CD4-positive, alpha-beta T cell treated with Interleukin-12 subunit alpha and Interleukin-12 subunit beta, for 1 hour (primary cell): ENCODE results near the gene PPHLN1.

Source experiments
- DNase-seq: peaks from one replicate; pipeline ENCODE4 v3.0.0-alpha.2; 2020

The PPHLN1 gene

DNA sequence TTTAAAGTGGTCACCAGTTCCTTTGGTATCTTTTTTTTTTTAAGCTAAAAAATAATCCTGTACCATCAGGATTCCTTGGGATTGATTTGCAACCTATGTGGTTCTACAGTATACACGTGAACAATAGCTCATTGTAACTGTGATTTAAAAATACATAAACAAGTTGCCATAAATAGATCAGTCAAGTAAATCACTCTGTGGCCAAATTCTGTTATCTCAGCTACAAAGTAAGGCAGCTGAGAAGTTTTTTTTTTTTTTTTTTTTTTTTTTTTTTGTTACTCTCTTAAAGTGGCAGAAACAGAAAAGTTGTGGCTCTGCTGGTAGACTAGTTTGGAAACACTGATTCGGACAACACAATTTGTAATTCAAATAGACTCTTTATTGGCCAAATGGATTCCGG, 159.0 kb downstream of the PPHLN1 start:
- no peak for DNase-seq

DNA sequence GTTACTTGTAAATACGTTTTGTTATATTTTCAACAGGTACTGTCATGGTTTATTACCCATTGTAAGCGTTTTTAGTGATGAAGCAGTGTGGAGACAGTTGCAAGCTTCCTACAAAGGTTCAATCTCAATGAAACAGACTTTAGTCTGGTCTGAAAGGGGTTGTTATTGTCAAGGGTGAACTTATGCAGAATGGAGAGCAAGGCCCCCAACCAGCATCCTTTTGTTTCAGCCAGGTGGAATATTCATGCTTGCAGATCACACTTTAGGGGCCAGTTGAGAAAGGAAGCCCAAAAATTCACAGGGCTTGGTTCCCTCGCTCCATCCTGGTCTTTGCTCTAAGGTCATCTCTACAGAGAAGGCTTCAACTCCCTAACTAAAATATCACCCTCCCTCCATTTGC, 159.9 kb downstream of the PPHLN1 start:
- DNase-seq = no peak

DNA sequence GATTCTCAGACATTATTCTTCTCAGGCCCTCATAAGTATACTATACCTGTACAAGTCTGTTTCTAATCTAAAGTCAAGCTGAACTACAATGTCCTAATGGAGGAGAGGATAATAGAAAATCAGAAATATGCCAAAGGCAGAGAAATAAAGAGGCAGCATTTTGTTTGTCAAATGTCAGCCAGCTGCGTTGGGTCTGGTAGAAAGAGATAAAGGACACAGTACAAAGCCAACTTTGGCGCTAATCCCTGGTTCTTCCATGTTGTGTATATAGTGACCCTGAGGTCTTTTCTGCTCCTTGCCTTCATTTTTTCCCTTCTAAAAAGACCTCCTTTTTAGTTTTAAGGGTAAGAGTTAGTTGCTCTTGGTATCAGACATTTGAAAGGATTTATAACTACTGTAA, 160.4 kb downstream of the PPHLN1 start:
- DNase-seq = no peak

DNA sequence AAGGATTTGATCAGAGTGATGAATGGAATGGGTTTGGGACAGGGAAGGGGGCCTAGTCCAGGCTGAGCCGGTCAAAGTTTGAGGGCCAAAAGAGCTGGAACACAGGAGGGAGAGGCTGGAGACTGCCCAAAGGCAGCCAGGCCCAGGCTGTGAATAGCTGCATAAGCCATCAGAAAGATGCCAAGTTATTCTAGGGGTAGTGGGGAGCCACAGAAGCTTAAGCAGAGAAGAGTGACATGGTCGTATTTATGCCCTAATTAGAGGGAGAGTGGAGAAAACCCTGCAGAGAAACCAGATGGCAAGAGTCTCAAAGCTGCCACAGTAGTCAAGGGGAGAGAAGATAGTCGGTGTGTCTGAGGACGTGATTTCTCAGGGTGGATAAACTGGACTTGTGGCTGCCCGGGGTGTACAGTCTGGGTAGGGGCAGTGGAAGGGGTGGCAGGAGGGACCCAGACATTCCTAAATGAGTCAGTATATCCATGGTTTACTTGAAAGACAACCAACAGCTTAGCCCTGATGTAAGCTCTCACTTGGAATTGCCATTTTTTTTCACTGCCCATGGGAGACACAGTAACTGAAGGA, 164.4 kb downstream of the PPHLN1 start:
- no peak for DNase-seq
